T-helper 9 cell (primary cell): ENCODE measurements around the gene FBXO21.

ENCODE experiments used
- DNase-seq: peaks from one replicate; pipeline ENCODE4 v3.0.0-alpha.2; 2020

Gene FBXO21

GRCh38 chr12:117165342-117165741 is 24.9 kb downstream of the FBXO21 start:
- no peak for DNase-seq

GRCh38 chr12:117162633-117163032 is 27.6 kb downstream of the FBXO21 start:
- DNase-seq, result no peak

- DNase-seq, result no peak
Observed at GRCh38 chr12:117162167-117162539, 28.1 kb downstream of the FBXO21 start.

- no peak for DNase-seq
Observed at GRCh38 chr12:117161460-117162166, 28.7 kb downstream of the FBXO21 start.

GRCh38 chr12:117159674-117160073 is 30.6 kb downstream of the FBXO21 start:
- DNase-seq, result no peak

GRCh38 chr12:117158911-117159553 is 31.2 kb downstream of the FBXO21 start:
- DNase-seq, result no peak

GRCh38 chr12:117158096-117158495 is 32.2 kb downstream of the FBXO21 start:
- DNase-seq, result no peak

GRCh38 chr12:117155278-117156060 is 34.8 kb downstream of the FBXO21 start:
- DNase-seq, result peak; percentile 59

GRCh38 chr12:117152793-117153775 is 37.2 kb downstream of the FBXO21 start:
- DNase-seq, result no peak

- no peak for DNase-seq
Observed at GRCh38 chr12:117151403-117152031, 38.8 kb downstream of the FBXO21 start.

GRCh38 chr12:117149431-117149830 is 40.8 kb downstream of the FBXO21 start:
- DNase-seq, result no peak

GRCh38 chr12:117148642-117149041 is 41.6 kb downstream of the FBXO21 start:
- DNase-seq, result no peak

- no peak for DNase-seq
Observed at GRCh38 chr12:117147639-117148038, 42.6 kb downstream of the FBXO21 start.

- no peak for DNase-seq
Observed at GRCh38 chr12:117145597-117146154, 44.6 kb downstream of the FBXO21 start.

GRCh38 chr12:117144599-117144998 is 45.7 kb downstream of the FBXO21 start:
- DNase-seq, result no peak

- no peak for DNase-seq
Observed at GRCh38 chr12:117143008-117143532, 47.2 kb downstream of the FBXO21 start.

GRCh38 chr12:117142094-117142493 is 48.2 kb downstream of the FBXO21 start:
- no peak for DNase-seq

GRCh38 chr12:117141097-117141898 is 49.0 kb downstream of the FBXO21 start:
- no peak for DNase-seq

GRCh38 chr12:117140397-117141096 is 49.7 kb downstream of the FBXO21 start:
- DNase-seq, result no peak
